CD4-positive, alpha-beta T cell (primary cell): ENCODE results near the gene SAT2. TPM values are rescaled to one million over a fixed set of nuclear protein-coding genes. Genes with fewer than 3 reads are reported as not detected.

Experiments
- ATAC-seq: fragments of 200-7000 bp; cut with Tn5 transposase; one replicate; pipeline ENCODE4 v1.10.0; 2022; ENCODE audit warnings: mild to moderate bottlenecking; ENCODE audit not compliant: poor library complexity
- CTCF ChIA-PET: fragments of 350-600 bp; sonication (Branson Sonifier 250); formaldehyde crosslinking; loops from one replicate; lab custom pipeline; 2021; ENCODE audit warnings: antibody characterized with exemption, inconsistent platforms; lab: Charles Lee
- POLR2A ChIA-PET: fragments of 350-600 bp; sonication (Branson Sonifier 250); formaldehyde crosslinking; loops from one replicate; lab custom pipeline; 2021; ENCODE audit warnings: antibody characterized with exemption, inconsistent platforms; lab: Charles Lee
- DNase-seq, 14 experiments: peaks; one replicate each; pipeline ENCODE4 v3.0.0-alpha.2; 2013 to 2020; ENCODE audit warnings: mixed read lengths in 2 of 14
- H3K27ac ChIP-seq, 2 donors: one replicate each; pipeline versions ENCODE4 v1.5.1 to v1.7.0; 2013; ENCODE audit warnings: low read length in 2 of 2, low read depth in 1 of 2, mild to moderate bottlenecking in 1 of 2
- H3K27me3 ChIP-seq, 2 experiments: 1 replicate in 1 of 2; 2 replicates in 1 of 2; pipeline versions ENCODE4 v1.6.1 to v1.7.0; 2013; ENCODE audit warnings: low read length in 2 of 2, control low read depth in 1 of 2, mild to moderate bottlenecking in 1 of 2, moderate library complexity in 1 of 2; ENCODE audit not compliant: insufficient read depth in 2 of 2, control insufficient read depth in 1 of 2
- H3K36me3 ChIP-seq: one replicate; pipeline ENCODE4 v1.6.1; 2013; ENCODE audit warnings: low read length, control low read depth; ENCODE audit not compliant: insufficient read depth
- H3K4me1 ChIP-seq: one replicate; pipeline ENCODE4 v1.6.1; 2013; ENCODE audit warnings: low read length, control low read depth; ENCODE audit not compliant: insufficient read depth
- H3K4me3 ChIP-seq: one replicate; pipeline ENCODE4 v1.5.1; 2013; ENCODE audit warnings: mild to moderate bottlenecking, low read length, moderate library complexity
- H3K9me3 ChIP-seq, 2 experiments: 1 replicate in 1 of 2; 2 replicates in 1 of 2; pipeline versions ENCODE4 v1.6.1 to v1.7.0; 2013; ENCODE audit warnings: low read length in 2 of 2, mild to moderate bottlenecking in 2 of 2, control low read depth in 1 of 2, moderate library complexity in 1 of 2; ENCODE audit not compliant: control insufficient read depth in 1 of 2, insufficient read depth in 1 of 2
- H3K27ac Mint-ChIP-seq: one replicate; pipeline ENCODE4 v1.8.0; 2020; ENCODE audit warnings: mixed read lengths
- H3K27me3 Mint-ChIP-seq: one replicate; pipeline ENCODE4 v1.8.0; 2021; ENCODE audit warnings: mixed read lengths
- H3K36me3 Mint-ChIP-seq: one replicate; pipeline ENCODE4 v1.8.0; 2021; ENCODE audit warnings: low read depth, mixed read lengths
- H3K4me1 Mint-ChIP-seq: one replicate; pipeline ENCODE4 v1.8.0; 2021; ENCODE audit warnings: low read depth, mixed read lengths
- H3K4me3 Mint-ChIP-seq: one replicate; pipeline ENCODE4 v1.8.0; 2020; ENCODE audit warnings: mild to moderate bottlenecking, mixed read lengths
- H3K9me3 Mint-ChIP-seq: one replicate; pipeline ENCODE4 v1.8.0; 2020; ENCODE audit warnings: mixed read lengths
- intact Hi-C, 2 experiments: fragments of 100-400 bp; cut with DNase I in 1 of 2; cut with micrococcal nuclease in 1 of 2; formaldehyde crosslinking; loops; one replicate each; pipeline versions ENCODE4 v1.15.1 to v1.9.0; 2023 to 2025; cut with DNase I, micrococcal nuclease
- total RNA-seq, 174 experiments: library from RNA in 2 of 174; stranded (reverse) in 2 of 174; gene quantifications; one replicate each; pipeline ENCODE4 v1.2.3 and lab custom pipeline; 2021 to 2026
- TF ChIP-seq, protein P1 (sequence below): fragments of 200-600 bp; IDR thresholded peaks from one replicate; pipeline ENCODE4 v1.8.0; 2022; ENCODE audit warnings: antibody characterized with exemption, mild to moderate bottlenecking

Gene SAT2
- total RNA-seq, 2 experiments from 2014 or later = 55.7 to 60.3 TPM

GRCh38 chr17:7588553-7589203, 38.9 kb downstream of the SAT2 start:
- Histone ChIP-seq H3K36me3 (peaks cover 57% of the 10 kb centered on the region), H3K4me1 (peaks cover 34% of the 10 kb centered on the region), H3K4me3 (no peak overlapping the region), H3K27ac (no peak overlapping the region), H3K27me3 (no peaks in the 10 kb centered on the region), H3K9me3 (no peaks in the 10 kb centered on the region)
- Mint-ChIP-seq H3K4me1 (peaks cover 14% of the 10 kb centered on the region), H3K4me3 (no peak overlapping the region), H3K36me3 (peaks cover 54% of the 10 kb centered on the region), H3K27me3 (no peaks in the 10 kb centered on the region), H3K9me3 (no peaks in the 10 kb centered on the region), H3K27ac (no peak overlapping the region)
- TF ChIP-seq, protein P1, sequence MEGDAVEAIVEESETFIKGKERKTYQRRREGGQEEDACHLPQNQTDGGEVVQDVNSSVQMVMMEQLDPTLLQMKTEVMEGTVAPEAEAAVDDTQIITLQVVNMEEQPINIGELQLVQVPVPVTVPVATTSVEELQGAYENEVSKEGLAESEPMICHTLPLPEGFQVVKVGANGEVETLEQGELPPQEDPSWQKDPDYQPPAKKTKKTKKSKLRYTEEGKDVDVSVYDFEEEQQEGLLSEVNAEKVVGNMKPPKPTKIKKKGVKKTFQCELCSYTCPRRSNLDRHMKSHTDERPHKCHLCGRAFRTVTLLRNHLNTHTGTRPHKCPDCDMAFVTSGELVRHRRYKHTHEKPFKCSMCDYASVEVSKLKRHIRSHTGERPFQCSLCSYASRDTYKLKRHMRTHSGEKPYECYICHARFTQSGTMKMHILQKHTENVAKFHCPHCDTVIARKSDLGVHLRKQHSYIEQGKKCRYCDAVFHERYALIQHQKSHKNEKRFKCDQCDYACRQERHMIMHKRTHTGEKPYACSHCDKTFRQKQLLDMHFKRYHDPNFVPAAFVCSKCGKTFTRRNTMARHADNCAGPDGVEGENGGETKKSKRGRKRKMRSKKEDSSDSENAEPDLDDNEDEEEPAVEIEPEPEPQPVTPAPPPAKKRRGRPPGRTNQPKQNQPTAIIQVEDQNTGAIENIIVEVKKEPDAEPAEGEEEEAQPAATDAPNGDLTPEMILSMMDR = no peak
- POLR2A ChIA-PET = interaction anchor here (0.9 to 2.5 kb wide), 11 partner anchors 12 to 543 kb away, joined by 3 to 16 read pairs (median 5); partner anchors contain the start of genes FXR2, SAT2, TMEM102 and TP53
- intact Hi-C loops = loop anchor here (1.0 to 10.0 kb wide), 4 partner anchors 74 to 544 kb away; partner anchors contain the start of genes SLC16A11 (in 1 of the 2) and SLC2A4 (in 1 of the 2)
- DNase-seq (peak in 1 of 14 experiments; percentile 34), ATAC-seq (no peak)
- CTCF ChIA-PET = interaction anchor here (0.8 to 1.9 kb wide), 14 partner anchors 9 to 543 kb away, joined by 3 to 17 read pairs (median 5); partner anchors contain the start of genes CD68, FXR2, SENP3 and TP53

DNA sequence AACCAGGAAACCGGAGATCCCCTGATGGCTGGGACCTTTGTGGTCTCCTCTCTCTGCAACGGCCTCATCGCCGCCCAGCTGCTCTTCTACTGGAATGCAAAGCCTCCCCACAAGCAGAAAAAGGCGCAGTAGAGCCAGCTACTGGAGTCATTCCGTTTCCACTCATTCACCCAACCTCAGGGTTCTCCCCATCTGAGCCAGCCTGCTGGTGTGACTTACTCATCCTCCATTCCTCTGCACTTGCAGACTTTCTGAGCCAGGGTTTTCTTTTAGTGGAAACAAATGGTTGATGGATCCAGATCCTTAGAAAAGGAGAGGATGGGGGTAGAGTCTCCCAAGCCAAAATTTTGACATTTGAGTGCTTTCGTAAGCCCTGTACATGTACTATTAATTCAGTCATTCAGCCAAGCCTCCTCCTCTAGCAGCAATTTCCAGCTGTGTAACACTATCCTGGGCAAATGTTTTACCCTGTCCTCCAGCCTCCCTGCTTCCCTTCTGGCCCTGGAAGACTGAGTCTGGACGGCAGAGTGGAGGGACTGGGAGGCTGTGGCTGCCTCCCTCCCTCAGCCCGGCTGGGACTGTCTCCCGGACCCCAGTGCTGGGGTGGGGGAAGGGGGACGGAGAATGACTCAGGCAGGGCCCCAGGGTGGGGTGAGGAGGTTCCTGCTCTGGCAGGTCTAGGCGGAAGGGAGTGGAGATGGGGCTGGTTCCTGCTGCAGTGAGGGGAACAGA, 40.0 kb downstream of the SAT2 start:
- H3K27ac ChIP-seq = no peak overlapping the region
- peak overlapping the region; percentile 20 for H3K4me3 Mint-ChIP-seq
- H3K4me1 Mint-ChIP-seq = peaks cover 20% of the 10 kb centered on the region
- TF ChIP-seq, protein P1 = no peak
- peaks cover 0 to 5% of the 10 kb centered on the region in 2 experiments for H3K9me3 ChIP-seq
- H3K36me3 ChIP-seq = peaks cover 46% of the 10 kb centered on the region
- DNase-seq (no peak), ATAC-seq (no peak)
- no peaks in the 10 kb centered on the region for H3K27me3 Mint-ChIP-seq
- H3K4me3 ChIP-seq = no peak overlapping the region
- intact Hi-C loops = loop anchor here in 1 of 2 experiments (2.0 to 10.0 kb wide), 2 partner anchors 307 to 543 kb away; partner anchors contain the start of genes SLC16A11 and SLC2A4
- H3K27me3 ChIP-seq = no peaks in the 10 kb centered on the region
- peaks cover 44% of the 10 kb centered on the region for H3K4me1 ChIP-seq
- ChIA-PET POLR2A (no interaction called here), CTCF (interaction anchor here (1.9 to 4.3 kb wide), 2 partner anchors 27 to 100 kb away, joined by 13 to 21 read pairs; partner anchors contain the start of genes SENP3, TP53 and WRAP53)
- no peak overlapping the region for H3K27ac Mint-ChIP-seq
- no peaks in the 10 kb centered on the region for H3K9me3 Mint-ChIP-seq
- H3K36me3 Mint-ChIP-seq = peaks cover 48% of the 10 kb centered on the region

DNA sequence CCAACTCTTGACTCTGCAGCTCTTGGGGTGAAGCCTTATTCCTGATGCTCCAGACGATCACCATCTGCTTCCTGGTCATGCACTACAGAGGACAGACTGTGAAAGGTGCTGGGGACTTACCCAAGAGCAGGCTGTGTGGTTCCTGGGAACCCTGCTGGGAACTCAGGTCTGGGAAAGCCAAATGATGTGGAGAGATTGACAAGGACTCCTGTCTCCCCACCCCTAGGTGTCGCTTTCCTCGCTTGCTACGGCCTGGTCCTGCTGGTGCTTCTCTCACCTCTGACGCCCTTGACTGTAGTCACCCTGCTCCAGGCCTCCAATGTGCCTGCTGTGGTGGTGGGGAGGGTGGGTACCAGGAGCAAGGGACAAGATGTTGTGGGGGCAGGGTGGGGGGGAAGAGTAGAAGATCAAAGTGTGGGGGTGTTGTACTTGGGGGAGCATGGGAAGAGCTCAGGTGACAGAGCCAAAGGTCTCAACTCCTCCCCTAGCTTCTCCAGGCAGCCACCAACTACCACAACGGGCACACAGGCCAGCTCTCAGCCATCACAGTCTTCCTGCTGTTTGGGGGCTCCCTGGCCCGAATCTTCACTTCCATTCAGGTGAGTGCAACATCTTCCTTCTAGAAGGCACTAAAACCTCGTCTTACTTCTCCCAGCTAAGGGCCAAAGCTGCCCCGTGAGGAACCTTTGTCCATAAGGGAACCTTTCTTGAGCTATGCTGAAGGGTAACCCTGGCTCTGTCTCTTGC, 40.8 kb downstream of the SAT2 start:
- peaks cover 39% of the 10 kb centered on the region for H3K36me3 ChIP-seq
- H3K27me3 ChIP-seq = no peaks in the 10 kb centered on the region
- POLR2A ChIA-PET = no interaction called here
- CTCF ChIA-PET = interaction anchor here (4.3 kb wide), 1 partner anchor 101 kb away, joined by 21 read pairs; the partner anchor contains the start of genes TP53 and WRAP53
- Mint-ChIP-seq H3K4me3 (peak overlapping the region; percentile 20), H3K36me3 (peaks cover 41% of the 10 kb centered on the region), H3K9me3 (no peaks in the 10 kb centered on the region), H3K4me1 (peaks cover 27% of the 10 kb centered on the region), H3K27ac (no peak overlapping the region), H3K27me3 (no peaks in the 10 kb centered on the region)
- H3K4me1 ChIP-seq = peaks cover 52% of the 10 kb centered on the region
- TF ChIP-seq, protein P1 = no peak
- no peak overlapping the region for H3K27ac ChIP-seq
- H3K9me3 ChIP-seq = peaks cover 0 to 5% of the 10 kb centered on the region in 2 experiments
- intact Hi-C loops = loop anchor here in 1 of 2 experiments (10.0 kb wide), 1 partner anchor 542 kb away; the partner anchor contains the start of gene SLC16A11
- DNase-seq = peak in 1 of 14 experiments; percentile 36
- no peak for ATAC-seq
- no peak overlapping the region for H3K4me3 ChIP-seq
